K562 (cell line): ENCODE measurements around the gene PTH1R. TPM values are rescaled to one million over a fixed set of nuclear protein-coding genes. Genes with fewer than 3 reads are reported as not detected.

ENCODE experiments used
- ADNP ChIP-seq: fragments of 200-800 bp; sonication (Bioruptor generic); IDR thresholded peaks from 2 replicates; pipeline ENCODE4 v1.6.1; 2016; ENCODE audit warnings: missing genetic modification characterization, missing compliant biosample characterization
- BRF2 ChIP-seq: IDR thresholded peaks from 3 replicates; pipeline ENCODE4 v1.6.1; 2011; ENCODE audit warnings: borderline replicate concordance, mild to moderate bottlenecking; ENCODE audit not compliant: insufficient read length, insufficient read depth
- CC2D1A ChIP-seq: fragments of 450-650 bp; IDR thresholded peaks from 2 replicates; pipeline ENCODE4 v1.6.1; 2017; ENCODE audit warnings: mild to moderate bottlenecking
- CHCHD3 ChIP-seq: fragments of 250-450 bp; sonication (Bioruptor Pico); IDR thresholded peaks from 2 replicates; pipeline ENCODE4 v2.1.2; 2022; ENCODE audit warnings: mild to moderate bottlenecking
- CREB3 ChIP-seq: fragments of 450-650 bp; conservative IDR thresholded peaks from 2 replicates; pipeline ENCODE4 v1.6.1; 2016; ENCODE audit warnings: missing genetic modification characterization, low read depth, mild to moderate bottlenecking, missing compliant biosample characterization, moderate library complexity
- FOXJ2 ChIP-seq: fragments of 200-800 bp; sonication (Bioruptor generic); IDR thresholded peaks from 2 replicates; pipeline ENCODE4 v1.6.1; 2016; ENCODE audit warnings: missing genetic modification characterization, missing compliant biosample characterization
- JUNB ChIP-seq: fragments of 450-650 bp; formaldehyde crosslinking; conservative IDR thresholded peaks from 2 replicates; pipeline ENCODE4 v1.4.0; 2020; ENCODE audit warnings: mild to moderate bottlenecking
- MAX ChIP-seq: sonication (generic); formaldehyde crosslinking; IDR thresholded peaks from 2 replicates; pipeline ENCODE4 v1.9.0; 2022; ENCODE audit warnings: mild to moderate bottlenecking, missing genetic modification reagents
- PML ChIP-seq: IDR thresholded peaks from 2 replicates; pipeline ENCODE4 v1.6.1; 2012; ENCODE audit warnings: low read length, inconsistent platforms
- POLR3A ChIP-seq: IDR thresholded peaks from 2 replicates; pipeline ENCODE4 v1.6.1; 2011; ENCODE audit warnings: borderline replicate concordance, mild to moderate bottlenecking, moderate library complexity; ENCODE audit not compliant: insufficient read length, insufficient read depth; ENCODE audit errors: extremely low read depth
- RAD51 ChIP-seq: fragments of 450-650 bp; IDR thresholded peaks from 2 replicates; pipeline ENCODE4 v1.7.1; 2016; ENCODE audit warnings: low read depth, mild to moderate bottlenecking, borderline replicate concordance
- TFAM ChIP-seq: fragments of 250-450 bp; sonication (Bioruptor Pico); conservative IDR thresholded peaks from 2 replicates; pipeline ENCODE4 v1.5.0; 2021; ENCODE audit warnings: mild to moderate bottlenecking, moderate library complexity
- ZC3H4 ChIP-seq: sonication (generic); formaldehyde crosslinking; IDR thresholded peaks from 2 replicates; pipeline ENCODE4 v1.9.0; 2021; ENCODE audit warnings: missing genetic modification reagents, borderline replicate concordance
- ZNF121 ChIP-seq: sonication (generic); formaldehyde crosslinking; conservative IDR thresholded peaks from 2 replicates; pipeline ENCODE4 v1.8.0; 2022; ENCODE audit warnings: missing genetic modification reagents
- ZNF197 ChIP-seq: fragments of 200-800 bp; sonication (Bioruptor generic); IDR thresholded peaks from 2 replicates; pipeline ENCODE4 v1.6.1; 2016; ENCODE audit warnings: low read depth, missing genetic modification characterization, missing compliant biosample characterization
- ZNF696 ChIP-seq: fragments of 250-450 bp; sonication (Bioruptor Pico); conservative IDR thresholded peaks from 2 replicates; pipeline ENCODE4 v1.4.0; 2020; ENCODE audit warnings: mild to moderate bottlenecking, moderate library complexity
- polyA plus RNA-seq, 8 experiments: library from polyadenylated mRNA; depleted of rRNA in 4 of 8; stranded (reverse) in 5 of 8; unstranded in 3 of 8; fragments of >200 nt; fragmentation: Nextera tagmentation in 2 of 8; fragmentation: Illumina TruSeq in 1 of 8; extraction: Ambion mirVana in 2 of 8; extraction: Trizol in 1 of 8; gene quantifications; 2 replicates each; pipeline versions ENCODE4 v1.2.1 to v1.2.3, GENCODE V29; 2011 to 2014; ENCODE audit warnings: inconsistent platforms in 1 of 8, missing spikeins in 1 of 8
- total RNA-seq, 7 experiments: library from RNA; depleted of rRNA in 6 of 7; stranded (reverse); fragments of >200 nt in 6 of 7; fragmentation: Illumina TruSeq in 2 of 7; extraction: Trizol in 2 of 7; gene quantifications; 2 replicates each; pipeline versions ENCODE4 v1.2.1 to v1.2.3, GENCODE V29; 2011 to 2021; ENCODE audit warnings: low replicate concordance in 1 of 7
- TF ChIP-seq, protein P1 (sequence below): fragments of 250-450 bp; sonication (Bioruptor Pico); IDR thresholded peaks from 2 replicates; pipeline ENCODE4 v1.5.1; 2021; ENCODE audit warnings: mild to moderate bottlenecking
- TF ChIP-seq, protein P2 (sequence below): fragments of 250-450 bp; sonication (Bioruptor Pico); IDR thresholded peaks from 2 replicates; pipeline ENCODE4 v1.5.0; 2022; ENCODE audit warnings: mild to moderate bottlenecking
- TF ChIP-seq, protein P3 (sequence below), 2 experiments: fragments of 450-650 bp in 1 of 2; sonication (generic) in 1 of 2; formaldehyde crosslinking in 1 of 2; IDR thresholded peaks in 1 of 2; conservative IDR thresholded peaks in 1 of 2; 2 replicates each; pipeline versions ENCODE4 v1.6.1 to v1.8.1; 2016 to 2023; ENCODE audit warnings: mild to moderate bottlenecking in 2 of 2, moderate library complexity in 2 of 2, inconsistent platforms in 1 of 2, missing genetic modification reagents in 1 of 2

Gene PTH1R
- total and polyA plus RNA-seq, 9 of the 15 experiments (the other 6 are each of a cell fraction or from before 2014, with no cell fraction given) = not detected

- TF ChIP-seq JUNB (CRISPR knock-in tag) (no peak; the same call in 1 of the 2 replicates), CHCHD3 (no peak), BRF2 (no peak), PML (no peak), MAX (peak; percentile 49), CREB3 (tag) (no peak), ZNF121 (no peak), ZNF696 (CRISPR knock-in tag) (no peak), ZC3H4 (CRISPR knock-in tag) (no peak), ADNP (tag) (no peak), TFAM (CRISPR knock-in tag) (no peak), RAD51 (no peak), ZNF197 (CRISPR knock-in tag) (no peak), CC2D1A (no peak), POLR3A (no peak), FOXJ2 (tag) (no peak)
- TF ChIP-seq, protein P1, sequence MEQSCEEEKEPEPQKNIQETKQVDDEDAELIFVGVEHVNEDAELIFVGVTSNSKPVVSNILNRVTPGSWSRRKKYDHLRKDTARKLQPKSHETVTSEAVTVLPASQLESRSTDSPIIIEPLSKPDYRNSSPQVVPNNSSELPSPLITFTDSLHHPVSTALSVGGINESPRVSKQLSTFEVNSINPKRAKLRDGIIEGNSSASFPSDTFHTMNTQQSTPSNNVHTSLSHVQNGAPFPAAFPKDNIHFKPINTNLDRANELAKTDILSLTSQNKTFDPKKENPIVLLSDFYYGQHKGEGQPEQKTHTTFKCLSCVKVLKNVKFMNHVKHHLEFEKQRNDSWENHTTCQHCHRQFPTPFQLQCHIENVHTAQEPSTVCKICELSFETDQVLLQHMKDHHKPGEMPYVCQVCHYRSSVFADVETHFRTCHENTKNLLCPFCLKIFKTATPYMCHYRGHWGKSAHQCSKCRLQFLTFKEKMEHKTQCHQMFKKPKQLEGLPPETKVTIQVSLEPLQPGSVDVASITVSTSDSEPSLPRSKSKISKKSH = no peak
- TF ChIP-seq, protein P2, sequence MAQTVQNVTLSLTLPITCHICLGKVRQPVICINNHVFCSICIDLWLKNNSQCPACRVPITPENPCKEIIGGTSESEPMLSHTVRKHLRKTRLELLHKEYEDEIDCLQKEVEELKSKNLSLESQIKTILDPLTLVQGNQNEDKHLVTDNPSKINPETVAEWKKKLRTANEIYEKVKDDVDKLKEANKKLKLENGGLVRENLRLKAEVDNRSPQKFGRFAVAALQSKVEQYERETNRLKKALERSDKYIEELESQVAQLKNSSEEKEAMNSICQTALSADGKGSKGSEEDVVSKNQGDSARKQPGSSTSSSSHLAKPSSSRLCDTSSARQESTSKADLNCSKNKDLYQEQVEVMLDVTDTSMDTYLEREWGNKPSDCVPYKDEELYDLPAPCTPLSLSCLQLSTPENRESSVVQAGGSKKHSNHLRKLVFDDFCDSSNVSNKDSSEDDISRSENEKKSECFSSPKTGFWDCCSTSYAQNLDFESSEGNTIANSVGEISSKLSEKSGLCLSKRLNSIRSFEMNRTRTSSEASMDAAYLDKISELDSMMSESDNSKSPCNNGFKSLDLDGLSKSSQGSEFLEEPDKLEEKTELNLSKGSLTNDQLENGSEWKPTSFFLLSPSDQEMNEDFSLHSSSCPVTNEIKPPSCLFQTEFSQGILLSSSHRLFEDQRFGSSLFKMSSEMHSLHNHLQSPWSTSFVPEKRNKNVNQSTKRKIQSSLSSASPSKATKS = no peak
- TF ChIP-seq, protein P3, sequence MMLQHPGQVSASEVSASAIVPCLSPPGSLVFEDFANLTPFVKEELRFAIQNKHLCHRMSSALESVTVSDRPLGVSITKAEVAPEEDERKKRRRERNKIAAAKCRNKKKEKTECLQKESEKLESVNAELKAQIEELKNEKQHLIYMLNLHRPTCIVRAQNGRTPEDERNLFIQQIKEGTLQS (IDR thresholded peaks at IDR 0.05) = peak; percentile 88
- TF ChIP-seq, protein P3 (CRISPR knock-in tag; conservative IDR thresholded peaks at IDR 0.05) = peak; percentile 74; the same call in 1 of the 2 replicates
Measured at GRCh38 chr3:46946856-46947545, 69.5 kb downstream of the PTH1R start (continued).
